RPMI8226 (cell line): ENCODE results near the gene LRRC8B.
A peak's percentile ranks its signal among the peaks of the same experiment; 100 is the strongest.
"Not testable (repeated sequence)": the region's sequence is repeated elsewhere in the genome, so short reads cannot be mapped to it uniquely, and the experiment has no call there.

Experiments
- DNase-seq: peaks from one replicate; pipeline ENCODE4 v3.0.0-alpha.2; 2015

LRRC8B gene

GRCh38 chr1:89587729-89588161, 63.1 kb downstream of the LRRC8B start:
- no peak for DNase-seq

- DNase-seq, result no peak
Observed at GRCh38 chr1:89588480-89588879, 63.9 kb downstream of the LRRC8B start.

GRCh38 chr1:89589515-89589914, 64.9 kb downstream of the LRRC8B start:
- DNase-seq, result no peak

- no peak for DNase-seq
Observed at GRCh38 chr1:89590341-89591080, 65.9 kb downstream of the LRRC8B start.

GRCh38 chr1:89592861-89593302, 68.3 kb downstream of the LRRC8B start:
- not testable (repeated sequence) for DNase-seq

- no peak for DNase-seq
Observed at GRCh38 chr1:89594096-89594740, 69.6 kb downstream of the LRRC8B start.

- no peak for DNase-seq
Observed at GRCh38 chr1:89596698-89597097, 72.1 kb downstream of the LRRC8B start.

GRCh38 chr1:89598450-89599331, 74.1 kb downstream of the LRRC8B start:
- peak; percentile 16 for DNase-seq

- DNase-seq, result no peak
Observed at GRCh38 chr1:89599332-89599630, 74.7 kb downstream of the LRRC8B start.

GRCh38 chr1:89600451-89601224, 76.0 kb downstream of the LRRC8B start:
- no peak for DNase-seq

GRCh38 chr1:89602871-89603404, 78.3 kb downstream of the LRRC8B start:
- no peak for DNase-seq

GRCh38 chr1:89603651-89604413, 79.2 kb downstream of the LRRC8B start:
- no peak for DNase-seq

- DNase-seq, result no peak
Observed at GRCh38 chr1:89604414-89604735, 79.7 kb downstream of the LRRC8B start.

- no peak for DNase-seq
Observed at GRCh38 chr1:89605692-89606091, 81.1 kb downstream of the LRRC8B start.

- no peak for DNase-seq
Observed at GRCh38 chr1:89606227-89606980, 81.8 kb downstream of the LRRC8B start.

- no peak for DNase-seq
Observed at GRCh38 chr1:89607156-89607555, 82.5 kb downstream of the LRRC8B start.

GRCh38 chr1:89607586-89608318, 83.1 kb downstream of the LRRC8B start:
- no peak for DNase-seq

- DNase-seq, result no peak
Observed at GRCh38 chr1:89608319-89608983, 83.8 kb downstream of the LRRC8B start.

- DNase-seq, result no peak
Observed at GRCh38 chr1:89608984-89609725, 84.5 kb downstream of the LRRC8B start.
